ENCODE results near the gene MGAT4A. TPM values are rescaled to one million over a fixed set of nuclear protein-coding genes. Genes with fewer than 3 reads are reported as not detected.

Gene MGAT4A
- total and polyA plus RNA-seq, 9 of the 15 experiments (the other 6 are each of a cell fraction or from before 2014, with no cell fraction given): 0.03 to 0.53 (median 0.18) TPM; not detected in 2

DNA sequence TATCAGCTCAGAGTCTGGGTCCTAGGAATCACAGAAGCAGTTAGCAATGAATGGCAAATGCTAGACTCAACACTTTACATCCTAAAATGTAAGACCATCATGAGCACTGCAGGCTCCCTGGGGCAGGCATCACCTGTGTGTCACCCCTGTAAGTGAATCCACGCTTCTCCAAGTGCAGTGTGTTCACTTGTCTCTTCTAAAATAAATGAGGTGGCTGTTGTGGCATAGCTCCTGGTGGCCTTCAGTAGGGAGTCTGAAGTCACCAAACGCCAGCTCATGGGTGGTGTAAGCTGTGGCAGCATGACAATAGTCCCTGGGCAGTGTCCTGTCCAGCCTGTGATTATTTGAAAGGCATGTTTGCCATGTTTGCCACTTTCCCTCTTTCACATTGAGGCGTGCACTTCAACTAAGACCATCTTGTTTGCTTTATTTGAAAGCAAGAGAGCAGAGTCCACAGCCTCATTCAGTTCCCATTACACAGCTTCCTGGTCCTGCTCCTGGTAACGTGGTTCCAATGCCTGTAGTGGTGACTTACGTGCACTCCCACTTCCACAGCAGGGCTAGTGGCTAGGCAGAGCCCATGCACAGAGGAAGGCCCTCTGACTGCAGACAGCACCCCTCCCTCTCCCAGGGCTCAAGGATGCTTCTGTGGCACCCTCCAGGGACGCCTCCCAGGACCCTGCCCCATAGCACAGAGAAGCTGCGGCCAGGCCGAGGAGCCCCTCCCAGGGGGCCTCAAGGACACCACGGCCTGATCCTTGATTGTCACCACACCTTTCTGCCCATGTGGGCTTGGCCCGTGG is 146.9 kb downstream of the MGAT4A start:
- Histone ChIP-seq H3K4me3 (no peak overlapping the region), H4K20me1 (replicated peaks; ENCODE audit: control insufficient read depth, insufficient read depth, low read length) (no peaks in the 10 kb centered on the region), H3K9ac (ENCODE audit: insufficient read depth in 1 of 2, low read depth in 2 of 2, low read length in 2 of 2) (no peak overlapping the region; a peak in 1 of 4 replicates), H3K79me2 (ENCODE audit: control insufficient read depth, insufficient read depth, low read length) (no peaks in the 10 kb centered on the region), H3K4me2 (ENCODE audit: insufficient read depth, low read length) (no peak overlapping the region), H3K27me3 (ENCODE audit: control insufficient read depth in 2 of 2, insufficient read depth in 2 of 2, low read length in 2 of 2) (no peaks in the 10 kb centered on the region), H2AFZ (ENCODE audit: low read depth, low read length) (no peak overlapping the region), H3K9me1 (ENCODE audit: control insufficient read depth, insufficient read depth, low read length) (no peaks in the 10 kb centered on the region), H3K4me1 (replicated peaks in 1 of 2; ENCODE audit: control insufficient read depth in 2 of 2, insufficient read depth in 2 of 2, low read length in 2 of 2) (peaks cover 0 to 3% of the 10 kb centered on the region in 2 experiments; a peak in 1 of 5 replicates), H3K9me3 (replicated peaks; ENCODE audit: control insufficient read depth, insufficient read depth, low read depth, low read length) (no peaks in the 10 kb centered on the region), H3K27ac (ENCODE audit: extremely low read depth, low read depth, low read length) (no peak overlapping the region), H3K36me3 (ENCODE audit: control insufficient read depth, insufficient read depth, low read length) (peaks cover 9% of the 10 kb centered on the region; the same call in 2 of the 3 replicates)
- CTCF ChIA-PET (ENCODE audit: low intra/inter-chr PET ratio): no interaction called here
- DNase-seq (ENCODE audit: extremely low read depth in 1 of 4, low spot score in 3 of 4) (no peak), FAIRE-seq (no peak), ATAC-seq (no peak)
- intact Hi-C loops (cut with micrococcal nuclease) (no loop called here), in situ Hi-C loops (cut with MboI) (no loop called here)
- no TSS peak for BruUV-seq (replicated peaks)
- POLR2A ChIA-PET: interaction anchor here (0.8 kb wide), 1 partner anchor 22 kb away, joined by 3 read pairs; no protein-coding TSS in a partner anchor
- 70% methylated on average over 9 of the region's 10 CpGs for whole genome bisulfite sequencing (ENCODE audit: insufficient coverage, low coverage, missing lambda C conversion rate)
- TF ChIP-seq TRIM25 (IDR thresholded peaks at IDR 0.05; ENCODE audit: borderline replicate concordance): no peak
- TF ChIP-seq MEF2D (tag; conservative IDR thresholded peaks at IDR 0.05; ENCODE audit: low read depth): no peak
- no peak for TF ChIP-seq NFRKB (IDR thresholded peaks at IDR 0.05; ENCODE audit: low read depth)
- TF ChIP-seq ADNP (tag; IDR thresholded peaks at IDR 0.05): no peak
- TF ChIP-seq ZNF589 (CRISPR knock-in tag; IDR thresholded peaks at IDR 0.05; ENCODE audit: low read depth): no peak
- no peak for TF ChIP-seq PTRF (tag; IDR thresholded peaks at IDR 0.05)
- no peak for TF ChIP-seq KLF10 (CRISPR knock-in tag; IDR thresholded peaks at IDR 0.05)
- TF ChIP-seq EZH2 (IDR thresholded peaks at IDR 0.05; ENCODE audit: borderline replicate concordance, low read depth, low read length): no peak
- no peak for TF ChIP-seq PPARD (CRISPR knock-in tag; IDR thresholded peaks at IDR 0.05)
- TF ChIP-seq ZNF561 (CRISPR knock-in tag; conservative IDR thresholded peaks at IDR 0.05): no peak
- no peak for TF ChIP-seq E2F4 (CRISPR knock-in tag; IDR thresholded peaks at IDR 0.05; ENCODE audit: low read depth)
- TF ChIP-seq IFI16 (CRISPR knock-in tag; IDR thresholded peaks at IDR 0.05): no peak
- no peak for TF ChIP-seq SMARCB1 (IDR thresholded peaks at IDR 0.05; ENCODE audit: insufficient read length, low read depth)
- TF ChIP-seq, protein P1, sequence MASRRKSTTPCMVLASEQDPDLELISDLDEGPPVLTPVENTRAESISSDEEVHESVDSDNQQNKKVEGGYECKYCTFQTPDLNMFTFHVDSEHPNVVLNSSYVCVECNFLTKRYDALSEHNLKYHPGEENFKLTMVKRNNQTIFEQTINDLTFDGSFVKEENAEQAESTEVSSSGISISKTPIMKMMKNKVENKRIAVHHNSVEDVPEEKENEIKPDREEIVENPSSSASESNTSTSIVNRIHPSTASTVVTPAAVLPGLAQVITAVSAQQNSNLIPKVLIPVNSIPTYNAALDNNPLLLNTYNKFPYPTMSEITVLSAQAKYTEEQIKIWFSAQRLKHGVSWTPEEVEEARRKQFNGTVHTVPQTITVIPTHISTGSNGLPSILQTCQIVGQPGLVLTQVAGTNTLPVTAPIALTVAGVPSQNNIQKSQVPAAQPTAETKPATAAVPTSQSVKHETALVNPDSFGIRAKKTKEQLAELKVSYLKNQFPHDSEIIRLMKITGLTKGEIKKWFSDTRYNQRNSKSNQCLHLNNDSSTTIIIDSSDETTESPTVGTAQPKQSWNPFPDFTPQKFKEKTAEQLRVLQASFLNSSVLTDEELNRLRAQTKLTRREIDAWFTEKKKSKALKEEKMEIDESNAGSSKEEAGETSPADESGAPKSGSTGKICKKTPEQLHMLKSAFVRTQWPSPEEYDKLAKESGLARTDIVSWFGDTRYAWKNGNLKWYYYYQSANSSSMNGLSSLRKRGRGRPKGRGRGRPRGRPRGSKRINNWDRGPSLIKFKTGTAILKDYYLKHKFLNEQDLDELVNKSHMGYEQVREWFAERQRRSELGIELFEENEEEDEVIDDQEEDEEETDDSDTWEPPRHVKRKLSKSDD (conservative IDR thresholded peaks at IDR 0.05; ENCODE audit: low read length): no peak
- TF ChIP-seq KLF6 (CRISPR knock-in tag; IDR thresholded peaks at IDR 0.05; ENCODE audit: borderline replicate concordance): no peak

Data from K562 (cell line).